ENCODE data around the gene PGAP3. TPM values are rescaled to one million over a fixed set of nuclear protein-coding genes. Genes with fewer than 3 reads are reported as not detected.

Gene PGAP3
- total and polyA plus RNA-seq, 2 donors from 2014 or later, result 33.8 to 48.5 TPM

GRCh38 chr17:39667262-39667944, 20.5 kb downstream of the PGAP3 start:
- peaks cover 0 to 39% (median 16%) of the 10 kb centered on the region in 3 donors for H3K4me1 ChIP-seq (ENCODE audit: control insufficient read depth in 2 of 3, insufficient read depth in 2 of 3, low read depth in 1 of 3, low read length in 3 of 3)
- FAIRE-seq, result no peak
- H3K9ac ChIP-seq (ENCODE audit: low read length in 3 of 3), result peak overlapping the region in 1 of 3 donors; percentile 7
- H3K9me3 ChIP-seq (ENCODE audit: control insufficient read depth in 2 of 3, insufficient read depth in 1 of 3, low read length in 3 of 3), result no peaks in the 10 kb centered on the region
- no peak overlapping the region for H3K27ac ChIP-seq (ENCODE audit: low read depth in 2 of 2, low read length in 2 of 2)
- no peaks in the 10 kb centered on the region for H3K27me3 ChIP-seq (ENCODE audit: control insufficient read depth, insufficient read depth, low read length)
- TF ChIP-seq CTCF (IDR thresholded peaks at IDR 0.05; ENCODE audit: borderline replicate concordance, extremely low read depth, insufficient read depth), result no peak
- H3K4me3 ChIP-seq (ENCODE audit: low read length in 3 of 3), result no peak overlapping the region
- peak in 4 of 5 donors; percentile 55 to 85 (median 69) for DNase-seq
- intact Hi-C loops (cut with DNase I), result no loop called here
- H3K36me3 ChIP-seq (ENCODE audit: control insufficient read depth in 2 of 3, insufficient read depth in 3 of 3, low read length in 3 of 3), result no peaks in the 10 kb centered on the region

- peaks cover 0 to 36% (median 16%) of the 10 kb centered on the region in 3 donors for H3K4me1 ChIP-seq (ENCODE audit: control insufficient read depth in 2 of 3, insufficient read depth in 2 of 3, low read depth in 1 of 3, low read length in 3 of 3)
Observed at GRCh38 chr17:39666601-39667261, 21.1 kb downstream of the PGAP3 start.

GRCh38 chr17:39666231-39666600, 21.6 kb downstream of the PGAP3 start:
- Histone ChIP-seq H3K36me3 (ENCODE audit: control insufficient read depth in 2 of 3, insufficient read depth in 3 of 3, low read length in 3 of 3) (peaks cover 0 to 4% (median 4%) of the 10 kb centered on the region in 3 donors), H3K9ac (ENCODE audit: low read length in 3 of 3) (no peak overlapping the region), H3K27ac (ENCODE audit: low read depth in 2 of 2, low read length in 2 of 2) (no peak overlapping the region), H3K27me3 (ENCODE audit: control insufficient read depth, insufficient read depth, low read length) (no peaks in the 10 kb centered on the region), H3K9me3 (ENCODE audit: control insufficient read depth in 2 of 3, insufficient read depth in 1 of 3, low read length in 3 of 3) (no peaks in the 10 kb centered on the region), H3K4me3 (ENCODE audit: low read length in 3 of 3) (no peak overlapping the region), H3K4me1 (ENCODE audit: control insufficient read depth in 2 of 3, insufficient read depth in 2 of 3, low read depth in 1 of 3, low read length in 3 of 3) (peaks cover 0 to 34% (median 16%) of the 10 kb centered on the region in 3 donors)
- FAIRE-seq, result no peak
- no peak for TF ChIP-seq CTCF (IDR thresholded peaks at IDR 0.05; ENCODE audit: borderline replicate concordance, extremely low read depth, insufficient read depth)
- intact Hi-C loops (cut with DNase I), result no loop called here
- peak in 1 of 5 donors; percentile 70 for DNase-seq

More at GRCh38 chr17:39666601-39667261, 21.1 kb downstream of the PGAP3 start:
- Histone ChIP-seq H3K4me3 (ENCODE audit: low read length in 3 of 3) (no peak overlapping the region), H3K27ac (ENCODE audit: low read depth in 2 of 2, low read length in 2 of 2) (no peak overlapping the region), H3K36me3 (ENCODE audit: control insufficient read depth in 2 of 3, insufficient read depth in 3 of 3, low read length in 3 of 3) (peaks cover 0 to 3% (median 2%) of the 10 kb centered on the region in 3 donors), H3K27me3 (ENCODE audit: control insufficient read depth, insufficient read depth, low read length) (no peaks in the 10 kb centered on the region), H3K9ac (ENCODE audit: low read length in 3 of 3) (peak overlapping the region in 1 of 3 donors; percentile 7), H3K9me3 (ENCODE audit: control insufficient read depth in 2 of 3, insufficient read depth in 1 of 3, low read length in 3 of 3) (no peaks in the 10 kb centered on the region)
- no peak for TF ChIP-seq CTCF (IDR thresholded peaks at IDR 0.05; ENCODE audit: borderline replicate concordance, extremely low read depth, insufficient read depth)
- intact Hi-C loops (cut with DNase I), result no loop called here
- FAIRE-seq, result no peak
- peak in 1 of 5 donors; percentile 72 for DNase-seq

Measured in kidney (tissue), 14 donors.